B cell (primary cell): ENCODE results near the gene EYS. TPM values are rescaled to one million over a fixed set of nuclear protein-coding genes. Genes with fewer than 3 reads are reported as not detected.

ENCODE experiments used
- ATAC-seq: fragments of 200-7000 bp; cut with Tn5 transposase; one replicate; pipeline ENCODE4 v1.10.0; 2021; ENCODE audit warnings: low read depth, mild to moderate bottlenecking, moderate number of reproducible peaks, moderate library complexity
- CTCF ChIA-PET: fragments of 350-600 bp; sonication (Branson Sonifier 250); formaldehyde crosslinking; loops from one replicate; lab custom pipeline; 2021; ENCODE audit warnings: antibody characterized with exemption, inconsistent platforms; lab: Charles Lee
- POLR2A ChIA-PET: fragments of 350-600 bp; sonication (Branson Sonifier 250); formaldehyde crosslinking; loops from one replicate; lab custom pipeline; 2021; ENCODE audit warnings: antibody characterized with exemption; lab: Charles Lee
- DNase-seq: peaks from one replicate; pipeline ENCODE4 v3.0.0; 2013
- H2AFZ ChIP-seq: 2 replicates; pipeline ENCODE4 v1.6.1; 2012; ENCODE audit warnings: mild to moderate bottlenecking, low read depth, low read length; ENCODE audit not compliant: insufficient read depth, poor library complexity, severe bottlenecking
- H3K27ac ChIP-seq, 2 donors: 1 replicate in 1 of 2; 2 replicates in 1 of 2; pipeline ENCODE4 v1.5.1; 2012 to 2013; ENCODE audit warnings: low read length in 2 of 2, mild to moderate bottlenecking in 2 of 2, moderate library complexity in 1 of 2
- H3K27me3 ChIP-seq, 4 experiments: fragments of 200-600 bp in 1 of 4; sonication (generic) in 1 of 4; replicated peaks in 1 of 4; 1 replicate in 2 of 4; 2 replicates in 2 of 4; pipeline versions ENCODE4 v1.6.1 to v1.7.0; 2013 to 2016; ENCODE audit warnings: low read length in 3 of 4, mild to moderate bottlenecking in 2 of 4, mixed read lengths in 1 of 4, moderate library complexity in 1 of 4; ENCODE audit not compliant: insufficient read depth in 4 of 4, control insufficient read depth in 3 of 4; ENCODE audit errors: control extremely low read depth in 1 of 4
- H3K36me3 ChIP-seq, 2 experiments: replicated peaks in 1 of 2; 1 replicate in 1 of 2; 2 replicates in 1 of 2; pipeline versions ENCODE4 v1.6.1 to v1.7.1; 2013; ENCODE audit warnings: low read length in 1 of 2; ENCODE audit not compliant: insufficient read depth in 2 of 2, control insufficient read depth in 1 of 2; ENCODE audit errors: control extremely low read depth in 1 of 2, extremely low read depth in 1 of 2
- H3K4me1 ChIP-seq, 2 donors: fragments of 200-600 bp in 1 of 2; sonication (generic) in 1 of 2; 1 replicate in 1 of 2; 2 replicates in 1 of 2; pipeline versions ENCODE4 v1.5.1 to v1.6.1; 2013 to 2017; ENCODE audit warnings: low read length in 2 of 2; ENCODE audit not compliant: control insufficient read depth in 2 of 2, insufficient read depth in 2 of 2
- H3K4me2 ChIP-seq: replicated peaks from 2 replicates; pipeline ENCODE3; 2012; ENCODE audit warnings: mild to moderate bottlenecking, low read depth, low read length; ENCODE audit not compliant: poor library complexity, severe bottlenecking
- H3K4me3 ChIP-seq, 5 experiments: fragments of 200-600 bp in 1 of 5; sonication (generic) in 1 of 5; 1 replicate in 3 of 5; 2 replicates in 2 of 5; pipeline versions ENCODE4 v1.5.1 to v1.7.0; 2011 to 2016; ENCODE audit warnings: low read length in 4 of 5, mild to moderate bottlenecking in 4 of 5, low read depth in 2 of 5, control low read depth in 1 of 5, moderate library complexity in 1 of 5; ENCODE audit not compliant: insufficient read depth in 1 of 5; ENCODE audit errors: control extremely low read depth in 1 of 5, extremely low read depth in 1 of 5
- H3K79me2 ChIP-seq: fragments of 200-600 bp; sonication (generic); one replicate; pipeline ENCODE4 v1.6.0; 2016; ENCODE audit warnings: low read length; ENCODE audit not compliant: control insufficient read depth, insufficient read depth
- H3K9ac ChIP-seq: fragments of 200-600 bp; sonication (generic); 2 replicates; pipeline ENCODE4 v1.6.1; 2017; ENCODE audit warnings: mild to moderate bottlenecking, low read length, moderate library complexity
- H3K9me3 ChIP-seq, 3 donors: one replicate each; pipeline versions ENCODE4 v1.6.1 to v1.7.1; 2013; ENCODE audit warnings: low read length in 2 of 3; ENCODE audit not compliant: control insufficient read depth in 2 of 3, insufficient read depth in 1 of 3; ENCODE audit errors: control extremely low read depth in 1 of 3
- H4K20me1 ChIP-seq: 2 replicates; pipeline ENCODE4 v1.6.0; 2012; ENCODE audit warnings: mild to moderate bottlenecking, low read length; ENCODE audit not compliant: insufficient read depth, control insufficient read depth, poor library complexity, severe bottlenecking
- H3K27ac Mint-ChIP-seq: one replicate; pipeline ENCODE4 v1.8.0; 2021; ENCODE audit warnings: mixed read lengths
- H3K27me3 Mint-ChIP-seq: one replicate; pipeline ENCODE4 v1.8.0; 2021; ENCODE audit warnings: mixed read lengths
- H3K4me1 Mint-ChIP-seq: one replicate; pipeline ENCODE4 v1.8.0; 2021; ENCODE audit warnings: mixed read lengths
- H3K4me3 Mint-ChIP-seq: one replicate; pipeline ENCODE4 v1.8.0; 2021; ENCODE audit warnings: mixed read lengths
- H3K9me3 Mint-ChIP-seq: one replicate; pipeline ENCODE4 v1.8.0; 2022; ENCODE audit warnings: mixed read lengths; ENCODE audit not compliant: insufficient read depth
- EZH2 ChIP-seq: IDR thresholded peaks from 2 replicates; pipeline ENCODE4 v1.6.1; 2012; ENCODE audit warnings: borderline replicate concordance, low read depth, mild to moderate bottlenecking, moderate library complexity, low read length; ENCODE audit not compliant: insufficient read depth, poor library complexity, severe bottlenecking
- WGBS: methylation state at CpG from one replicate; pipeline ENCODE4 v1.1.5; 2013; ENCODE audit warnings: missing lambda C conversion rate; ENCODE audit not compliant: insufficient coverage; 5-methylcytosine and 5-hydroxymethylcytosine counted together
- intact Hi-C: fragments of 100-400 bp; cut with micrococcal nuclease; formaldehyde crosslinking; loops from one replicate; pipeline ENCODE4 v1.10.0; 2022
- polyA plus RNA-seq: library from polyadenylated mRNA; depleted of rRNA; stranded (reverse); fragments of >200 nt; gene quantifications from 2 replicates; pipeline ENCODE4 v1.2.3, GENCODE V29; 2012
- total RNA-seq, 2 donors: library from RNA; stranded (reverse); fragments of 120-200 nt in 1 of 2; gene quantifications; 1 replicate in 1 of 2; 2 replicates in 1 of 2; pipeline versions ENCODE4 v1.2.3 to v1.2.4, GENCODE V29; 2013 to 2022
- TF ChIP-seq, protein P1 (sequence below): fragments of 200-600 bp; IDR thresholded peaks from one replicate; pipeline ENCODE4 v1.8.0; 2022; ENCODE audit warnings: antibody characterized with exemption, mild to moderate bottlenecking

EYS gene
- total and polyA plus RNA-seq, 2 donors (not counting 1 experiment from before 2014, with no cell fraction given), result not detected

GRCh38 chr6:64789476-64789875 is 917.5 kb downstream of the EYS start:
- H3K4me3 Mint-ChIP-seq, result no peak overlapping the region
- Histone ChIP-seq H3K4me3 (no peak overlapping the region), H3K36me3 (no peaks in the 10 kb centered on the region), H3K9me3 (peaks cover 0 to 3% (median 0%) of the 10 kb centered on the region in 3 donors), H3K27me3 (no peaks in the 10 kb centered on the region), H3K9ac (no peak overlapping the region), H3K27ac (no peak overlapping the region), H3K79me2 (no peaks in the 10 kb centered on the region), H4K20me1 (no peaks in the 10 kb centered on the region), H2AFZ (no peak overlapping the region), H3K4me2 (no peak overlapping the region), H3K4me1 (no peaks in the 10 kb centered on the region)
- TF ChIP-seq, protein P1, sequence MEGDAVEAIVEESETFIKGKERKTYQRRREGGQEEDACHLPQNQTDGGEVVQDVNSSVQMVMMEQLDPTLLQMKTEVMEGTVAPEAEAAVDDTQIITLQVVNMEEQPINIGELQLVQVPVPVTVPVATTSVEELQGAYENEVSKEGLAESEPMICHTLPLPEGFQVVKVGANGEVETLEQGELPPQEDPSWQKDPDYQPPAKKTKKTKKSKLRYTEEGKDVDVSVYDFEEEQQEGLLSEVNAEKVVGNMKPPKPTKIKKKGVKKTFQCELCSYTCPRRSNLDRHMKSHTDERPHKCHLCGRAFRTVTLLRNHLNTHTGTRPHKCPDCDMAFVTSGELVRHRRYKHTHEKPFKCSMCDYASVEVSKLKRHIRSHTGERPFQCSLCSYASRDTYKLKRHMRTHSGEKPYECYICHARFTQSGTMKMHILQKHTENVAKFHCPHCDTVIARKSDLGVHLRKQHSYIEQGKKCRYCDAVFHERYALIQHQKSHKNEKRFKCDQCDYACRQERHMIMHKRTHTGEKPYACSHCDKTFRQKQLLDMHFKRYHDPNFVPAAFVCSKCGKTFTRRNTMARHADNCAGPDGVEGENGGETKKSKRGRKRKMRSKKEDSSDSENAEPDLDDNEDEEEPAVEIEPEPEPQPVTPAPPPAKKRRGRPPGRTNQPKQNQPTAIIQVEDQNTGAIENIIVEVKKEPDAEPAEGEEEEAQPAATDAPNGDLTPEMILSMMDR, result no peak
- no peak for TF ChIP-seq EZH2
- H3K27me3 Mint-ChIP-seq, result no peaks in the 10 kb centered on the region
- H3K4me1 Mint-ChIP-seq, result no peaks in the 10 kb centered on the region
- ATAC-seq, result no peak
- intact Hi-C loops, result no loop called here
- H3K27ac Mint-ChIP-seq, result no peak overlapping the region
- ChIA-PET POLR2A (no interaction called here), CTCF (no interaction called here)
- no CpG with 5 or more reads among the region's 3 CpGs for WGBS
- peaks cover 2% of the 10 kb centered on the region for H3K9me3 Mint-ChIP-seq
- DNase-seq, result no peak

- Histone ChIP-seq H3K36me3 (no peaks in the 10 kb centered on the region), H3K4me1 (no peaks in the 10 kb centered on the region), H4K20me1 (no peaks in the 10 kb centered on the region), H3K79me2 (no peaks in the 10 kb centered on the region), H2AFZ (no peak overlapping the region), H3K4me3 (no peak overlapping the region), H3K9ac (no peak overlapping the region), H3K27me3 (no peaks in the 10 kb centered on the region), H3K4me2 (no peak overlapping the region), H3K9me3 (peaks cover 0 to 3% (median under 1%) of the 10 kb centered on the region in 3 donors), H3K27ac (no peak overlapping the region)
- CTCF ChIA-PET, result no interaction called here
- H3K4me3 Mint-ChIP-seq, result no peak overlapping the region
- H3K9me3 Mint-ChIP-seq, result peaks cover 2% of the 10 kb centered on the region
- H3K27ac Mint-ChIP-seq, result no peak overlapping the region
- WGBS, result 50% methylated on average over 2 of the region's 2 CpGs
- POLR2A ChIA-PET, result no interaction called here
- TF ChIP-seq, protein P1, result no peak
- TF ChIP-seq EZH2, result no peak
- DNase-seq (no peak), ATAC-seq (no peak)
- H3K4me1 Mint-ChIP-seq, result no peaks in the 10 kb centered on the region
- H3K27me3 Mint-ChIP-seq, result no peaks in the 10 kb centered on the region
- intact Hi-C loops, result no loop called here
Observed at GRCh38 chr6:64786736-64787135, 920.3 kb downstream of the EYS start.
